ENCODE results near the gene C17orf50. TPM values are rescaled to one million over a fixed set of nuclear protein-coding genes. Genes with fewer than 3 reads are reported as not detected.

Gene C17orf50
- total RNA-seq, 1 experiment from 2014 or later, result not detected

DNA sequence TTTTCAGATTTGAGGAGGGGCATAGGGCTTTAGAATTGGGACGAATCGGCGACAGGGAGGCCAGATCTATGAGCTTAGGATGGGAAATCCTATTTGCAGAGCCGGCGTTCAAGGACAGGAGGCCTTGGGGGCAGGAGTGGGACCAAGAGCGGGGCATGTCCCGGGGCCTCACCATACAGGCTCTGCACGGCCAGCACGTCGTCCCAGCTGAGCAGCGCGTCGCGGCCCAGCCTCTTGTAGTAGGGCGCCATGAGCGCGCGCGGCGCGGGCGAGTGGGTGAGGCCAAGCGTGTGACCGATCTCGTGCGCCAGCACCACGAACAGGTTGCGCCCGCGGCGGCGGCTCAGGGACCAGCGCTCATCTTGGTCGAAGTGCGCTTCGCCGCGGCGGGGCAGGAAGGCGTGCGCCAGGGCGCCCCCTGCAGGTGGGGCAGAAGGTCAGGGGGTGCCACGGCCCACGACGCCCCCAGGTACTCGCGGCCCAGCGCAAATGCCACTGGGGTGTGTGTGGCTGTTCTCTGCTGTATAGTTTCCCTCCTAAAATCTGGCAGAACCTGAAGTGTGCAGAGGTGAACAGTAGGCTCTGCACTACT lies 9.3 kb downstream of the C17orf50 start:
- no peaks in the 10 kb centered on the region for H3K27me3 ChIP-seq (ENCODE audit: low read length)
- CTCF ChIA-PET, result no interaction called here
- no peaks in the 10 kb centered on the region for H3F3A ChIP-seq (ENCODE audit: low read length, unreplicated experiment)
- no peaks in the 10 kb centered on the region for H3K9me3 ChIP-seq (ENCODE audit: low read length)
- H3K9me2 ChIP-seq (replicated peaks; ENCODE audit: low read length), result no peaks in the 10 kb centered on the region
- H3K4me3 ChIP-seq (ENCODE audit: low read length), result no peak overlapping the region
- no peaks in the 10 kb centered on the region for H3K79me2 ChIP-seq (ENCODE audit: low read length)
- H3K27ac ChIP-seq (ENCODE audit: low read length), result no peak overlapping the region
- H2AFZ ChIP-seq (ENCODE audit: low read length), result no peak overlapping the region
- BruUV-seq (replicated peaks), result no TSS peak
- H3K4me1 ChIP-seq (ENCODE audit: insufficient read depth, low read length), result no peaks in the 10 kb centered on the region
- no peak for DNase-seq
- TF ChIP-seq, protein P1, sequence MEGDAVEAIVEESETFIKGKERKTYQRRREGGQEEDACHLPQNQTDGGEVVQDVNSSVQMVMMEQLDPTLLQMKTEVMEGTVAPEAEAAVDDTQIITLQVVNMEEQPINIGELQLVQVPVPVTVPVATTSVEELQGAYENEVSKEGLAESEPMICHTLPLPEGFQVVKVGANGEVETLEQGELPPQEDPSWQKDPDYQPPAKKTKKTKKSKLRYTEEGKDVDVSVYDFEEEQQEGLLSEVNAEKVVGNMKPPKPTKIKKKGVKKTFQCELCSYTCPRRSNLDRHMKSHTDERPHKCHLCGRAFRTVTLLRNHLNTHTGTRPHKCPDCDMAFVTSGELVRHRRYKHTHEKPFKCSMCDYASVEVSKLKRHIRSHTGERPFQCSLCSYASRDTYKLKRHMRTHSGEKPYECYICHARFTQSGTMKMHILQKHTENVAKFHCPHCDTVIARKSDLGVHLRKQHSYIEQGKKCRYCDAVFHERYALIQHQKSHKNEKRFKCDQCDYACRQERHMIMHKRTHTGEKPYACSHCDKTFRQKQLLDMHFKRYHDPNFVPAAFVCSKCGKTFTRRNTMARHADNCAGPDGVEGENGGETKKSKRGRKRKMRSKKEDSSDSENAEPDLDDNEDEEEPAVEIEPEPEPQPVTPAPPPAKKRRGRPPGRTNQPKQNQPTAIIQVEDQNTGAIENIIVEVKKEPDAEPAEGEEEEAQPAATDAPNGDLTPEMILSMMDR (conservative IDR thresholded peaks at IDR 0.05; ENCODE audit: low read depth, low read length), result peak; percentile 45
- TF ChIP-seq EZH2phosphoT487 (IDR thresholded peaks at IDR 0.05; ENCODE audit: borderline replicate concordance, low read length), result no peak
- no peak for ATAC-seq
- H3K36me3 ChIP-seq (ENCODE audit: low read depth, low read length), result no peaks in the 10 kb centered on the region
- H4K20me1 ChIP-seq (ENCODE audit: low read length), result no peaks in the 10 kb centered on the region
- intact Hi-C loops (cut with micrococcal nuclease), result no loop called here
- no peak overlapping the region for H3K4me2 ChIP-seq (ENCODE audit: low read length)
- POLR2A ChIA-PET (ENCODE audit: unreplicated experiment), result no interaction called here
- no peak overlapping the region for H3K9ac ChIP-seq (ENCODE audit: low read length)

DNA sequence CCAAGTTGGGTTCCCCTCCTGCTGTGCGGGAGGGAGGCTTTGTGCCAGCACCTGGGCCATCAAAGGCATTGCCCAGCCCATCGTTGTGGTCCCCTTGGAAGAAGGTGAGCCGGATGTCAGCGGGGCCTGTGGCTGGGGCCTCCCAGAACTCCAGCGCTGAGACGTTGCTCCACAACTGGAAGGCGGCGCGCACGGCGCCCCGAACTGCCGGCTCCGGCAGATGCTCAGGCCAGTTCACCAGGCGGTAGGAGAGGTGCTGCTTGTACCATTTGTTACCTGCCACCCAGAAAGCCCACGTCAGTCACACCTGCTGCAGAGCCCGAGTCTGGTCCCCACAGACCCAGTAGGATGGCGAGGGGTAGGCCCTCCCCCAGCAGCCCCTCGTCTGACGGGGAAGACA lies 12.4 kb downstream of the C17orf50 start:
- DNase-seq, result no peak
- Histone ChIP-seq H3K9ac (ENCODE audit: low read length) (no peak overlapping the region), H3F3A (ENCODE audit: low read length, unreplicated experiment) (no peaks in the 10 kb centered on the region), H3K4me2 (ENCODE audit: low read length) (no peak overlapping the region), H3K79me2 (ENCODE audit: low read length) (no peaks in the 10 kb centered on the region), H3K4me1 (ENCODE audit: insufficient read depth, low read length) (peaks cover 4% of the 10 kb centered on the region; the same call in 1 of the 2 replicates), H3K9me3 (ENCODE audit: low read length) (no peaks in the 10 kb centered on the region), H3K27me3 (ENCODE audit: low read length) (no peaks in the 10 kb centered on the region), H2AFZ (ENCODE audit: low read length) (no peak overlapping the region), H3K36me3 (ENCODE audit: low read depth, low read length) (no peaks in the 10 kb centered on the region), H3K27ac (ENCODE audit: low read length) (no peak overlapping the region), H4K20me1 (ENCODE audit: low read length) (no peaks in the 10 kb centered on the region), H3K4me3 (ENCODE audit: low read length) (no peak overlapping the region), H3K9me2 (replicated peaks; ENCODE audit: low read length) (no peaks in the 10 kb centered on the region)
- no peak for ATAC-seq
- POLR2A ChIA-PET (ENCODE audit: unreplicated experiment), result no interaction called here
- BruUV-seq (replicated peaks), result no TSS peak
- CTCF ChIA-PET, result no interaction called here
- TF ChIP-seq, protein P1 (conservative IDR thresholded peaks at IDR 0.05; ENCODE audit: low read depth, low read length), result no peak
- TF ChIP-seq EZH2phosphoT487 (IDR thresholded peaks at IDR 0.05; ENCODE audit: borderline replicate concordance, low read length) (no peak), EZH2 (IDR thresholded peaks at IDR 0.05; ENCODE audit: low read length, unreplicated experiment) (no peak)
- intact Hi-C loops (cut with micrococcal nuclease), result no loop called here

DNA sequence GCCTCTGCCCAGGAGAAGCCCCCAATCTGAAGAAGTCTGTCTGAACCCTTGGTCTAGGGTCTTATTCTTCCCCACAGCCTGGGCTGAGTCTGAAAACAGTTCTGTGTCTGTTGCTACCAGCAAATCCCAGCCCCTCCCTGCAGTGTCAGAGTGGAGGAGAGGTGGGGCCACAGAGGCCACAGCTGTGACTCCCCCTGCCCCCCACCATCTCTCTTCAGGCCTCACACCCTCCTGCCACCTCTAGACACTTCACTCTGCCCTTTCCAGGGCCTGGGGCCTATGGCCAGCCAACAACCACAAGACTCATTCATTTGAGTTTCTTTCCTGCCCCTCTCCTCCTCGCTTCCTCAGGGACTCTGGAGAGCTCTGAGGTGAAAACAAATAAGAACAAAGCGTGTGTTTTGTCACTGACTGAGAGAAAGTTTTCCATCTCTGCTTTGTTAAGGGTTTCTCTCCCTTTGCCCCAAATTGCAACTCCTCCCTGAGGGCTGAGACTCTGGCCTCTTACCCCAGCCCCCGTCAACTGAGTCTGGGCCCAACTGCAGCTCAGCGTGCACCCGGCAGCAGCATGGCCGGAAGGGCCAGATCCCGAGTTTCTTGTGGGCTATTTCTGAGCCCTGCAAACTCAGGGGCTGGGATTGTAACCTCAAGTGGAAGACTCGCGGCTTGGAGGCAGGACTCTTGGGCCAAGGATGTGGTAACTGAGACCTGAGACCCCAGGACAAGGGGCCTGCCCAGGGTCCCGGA lies 13.2 kb downstream of the C17orf50 start:
- Histone ChIP-seq H3K27ac (ENCODE audit: low read length) (no peak overlapping the region), H3K4me1 (ENCODE audit: insufficient read depth, low read length) (peaks cover 10% of the 10 kb centered on the region; the same call in 1 of the 2 replicates), H3K36me3 (ENCODE audit: low read depth, low read length) (no peaks in the 10 kb centered on the region), H3K9me2 (replicated peaks; ENCODE audit: low read length) (no peaks in the 10 kb centered on the region), H4K20me1 (ENCODE audit: low read length) (no peaks in the 10 kb centered on the region), H3K27me3 (ENCODE audit: low read length) (no peaks in the 10 kb centered on the region), H3K4me2 (ENCODE audit: low read length) (no peak overlapping the region), H3K9ac (ENCODE audit: low read length) (no peak overlapping the region), H3K79me2 (ENCODE audit: low read length) (no peaks in the 10 kb centered on the region), H2AFZ (ENCODE audit: low read length) (no peak overlapping the region), H3F3A (ENCODE audit: low read length, unreplicated experiment) (no peaks in the 10 kb centered on the region), H3K4me3 (ENCODE audit: low read length) (no peak overlapping the region), H3K9me3 (ENCODE audit: low read length) (no peaks in the 10 kb centered on the region)
- BruUV-seq (replicated peaks), result no TSS peak
- intact Hi-C loops (cut with micrococcal nuclease), result no loop called here
- CTCF ChIA-PET, result no interaction called here
- DNase-seq (no peak), ATAC-seq (no peak)
- POLR2A ChIA-PET (ENCODE audit: unreplicated experiment), result no interaction called here
- TF ChIP-seq, protein P1 (conservative IDR thresholded peaks at IDR 0.05; ENCODE audit: low read depth, low read length), result no peak
- no peak for TF ChIP-seq EZH2phosphoT487 (IDR thresholded peaks at IDR 0.05; ENCODE audit: borderline replicate concordance, low read length)
- TF ChIP-seq EZH2 (IDR thresholded peaks at IDR 0.05; ENCODE audit: low read length, unreplicated experiment), result no peak

Measured in PC-3 (cell line).